Spleen (tissue), 7 donors: ENCODE results near the gene DIAPH1.

Experiments used
- POLR2A ChIP-seq, 3 donors: fragments of 450-650 bp; IDR thresholded peaks; one replicate each; pipeline ENCODE4 v1.5.1; 2017; ENCODE audit warnings: antibody characterized with exemption in 3 of 3, mild to moderate bottlenecking in 1 of 3
- POLR2AphosphoS5 ChIP-seq, 3 donors: sonication (generic); formaldehyde crosslinking; IDR thresholded peaks; one replicate each; pipeline ENCODE4 v1.5.1; 2017; ENCODE audit warnings: antibody characterized with exemption in 3 of 3
- TF ChIP-seq, protein P1 (sequence below), 11 experiments: fragments of 200-600 bp in 7 of 11; fragments of 450-650 bp in 4 of 11; sonication (generic) in 4 of 11; IDR thresholded peaks in 8 of 11; conservative IDR thresholded peaks in 3 of 11; 1 replicate in 7 of 11; 2 replicates in 4 of 11; pipeline versions ENCODE4 v1.4.0 to v1.8.0; 2016 to 2021; ENCODE audit warnings: antibody characterized with exemption in 11 of 11, inconsistent platforms in 4 of 11, mild to moderate bottlenecking in 1 of 11
- donor health status: DM: no; HTN: no; CAD: no; lungs with moderate emphysema.
- donor health status: DM: no; HTN: no; CAD: no.
- donor health status: DM: no; HTN: no; CAD: no.

DNA sequence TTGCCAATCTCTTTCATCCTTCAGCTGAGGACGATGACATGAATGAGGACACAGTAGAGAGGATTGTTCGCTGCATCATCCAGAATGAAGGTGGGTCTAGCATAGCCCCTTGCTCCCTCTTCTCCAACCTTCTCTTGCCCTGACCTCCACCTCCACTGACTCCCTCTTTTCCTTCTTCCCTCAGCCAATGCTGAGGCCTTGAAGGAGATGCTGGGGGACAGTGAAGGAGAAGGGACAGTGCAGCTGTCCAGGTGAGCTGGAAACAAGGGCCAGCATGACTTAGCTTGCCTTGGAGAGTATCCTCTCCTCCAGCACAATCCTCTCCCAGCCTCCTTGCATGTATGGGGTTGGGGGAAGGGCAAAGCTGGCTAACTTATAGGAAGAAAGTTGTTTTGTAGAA is 20.0 kb upstream of the DIAPH1 start:
- TF ChIP-seq, protein P1, sequence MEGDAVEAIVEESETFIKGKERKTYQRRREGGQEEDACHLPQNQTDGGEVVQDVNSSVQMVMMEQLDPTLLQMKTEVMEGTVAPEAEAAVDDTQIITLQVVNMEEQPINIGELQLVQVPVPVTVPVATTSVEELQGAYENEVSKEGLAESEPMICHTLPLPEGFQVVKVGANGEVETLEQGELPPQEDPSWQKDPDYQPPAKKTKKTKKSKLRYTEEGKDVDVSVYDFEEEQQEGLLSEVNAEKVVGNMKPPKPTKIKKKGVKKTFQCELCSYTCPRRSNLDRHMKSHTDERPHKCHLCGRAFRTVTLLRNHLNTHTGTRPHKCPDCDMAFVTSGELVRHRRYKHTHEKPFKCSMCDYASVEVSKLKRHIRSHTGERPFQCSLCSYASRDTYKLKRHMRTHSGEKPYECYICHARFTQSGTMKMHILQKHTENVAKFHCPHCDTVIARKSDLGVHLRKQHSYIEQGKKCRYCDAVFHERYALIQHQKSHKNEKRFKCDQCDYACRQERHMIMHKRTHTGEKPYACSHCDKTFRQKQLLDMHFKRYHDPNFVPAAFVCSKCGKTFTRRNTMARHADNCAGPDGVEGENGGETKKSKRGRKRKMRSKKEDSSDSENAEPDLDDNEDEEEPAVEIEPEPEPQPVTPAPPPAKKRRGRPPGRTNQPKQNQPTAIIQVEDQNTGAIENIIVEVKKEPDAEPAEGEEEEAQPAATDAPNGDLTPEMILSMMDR (IDR thresholded peaks at IDR 0.05 in 8 of 11, conservative IDR thresholded peaks at IDR 0.05 in 3 of 11): no peak
- TF ChIP-seq POLR2AphosphoS5 (IDR thresholded peaks at IDR 0.05) (no peak), POLR2A (IDR thresholded peaks at IDR 0.05) (no peak)
